Tibial nerve (tissue), 4 donors: Measurements from ENCODE around the gene UBXN10.

Experiments
- EP300 ChIP-seq, 2 donors: sonication (generic); formaldehyde crosslinking; IDR thresholded peaks; one replicate each; pipeline ENCODE4 v1.6.1; 2017; ENCODE audit warnings: antibody characterized with exemption in 2 of 2, mild to moderate bottlenecking in 1 of 2
- POLR2A ChIP-seq, 2 donors: fragments of 450-650 bp; IDR thresholded peaks; one replicate each; pipeline ENCODE4 v1.6.1; 2017; ENCODE audit warnings: antibody characterized with exemption in 2 of 2, mild to moderate bottlenecking in 2 of 2, moderate library complexity in 2 of 2
- TF ChIP-seq, protein P1 (sequence below), 5 experiments: fragments of 200-600 bp in 3 of 5; fragments of 450-650 bp in 2 of 5; sonication (generic) in 3 of 5; IDR thresholded peaks; one replicate each; pipeline ENCODE4 v1.5.1; 2016 to 2019; ENCODE audit warnings: antibody characterized with exemption in 5 of 5, mild to moderate bottlenecking in 3 of 5, moderate library complexity in 2 of 5

DNA sequence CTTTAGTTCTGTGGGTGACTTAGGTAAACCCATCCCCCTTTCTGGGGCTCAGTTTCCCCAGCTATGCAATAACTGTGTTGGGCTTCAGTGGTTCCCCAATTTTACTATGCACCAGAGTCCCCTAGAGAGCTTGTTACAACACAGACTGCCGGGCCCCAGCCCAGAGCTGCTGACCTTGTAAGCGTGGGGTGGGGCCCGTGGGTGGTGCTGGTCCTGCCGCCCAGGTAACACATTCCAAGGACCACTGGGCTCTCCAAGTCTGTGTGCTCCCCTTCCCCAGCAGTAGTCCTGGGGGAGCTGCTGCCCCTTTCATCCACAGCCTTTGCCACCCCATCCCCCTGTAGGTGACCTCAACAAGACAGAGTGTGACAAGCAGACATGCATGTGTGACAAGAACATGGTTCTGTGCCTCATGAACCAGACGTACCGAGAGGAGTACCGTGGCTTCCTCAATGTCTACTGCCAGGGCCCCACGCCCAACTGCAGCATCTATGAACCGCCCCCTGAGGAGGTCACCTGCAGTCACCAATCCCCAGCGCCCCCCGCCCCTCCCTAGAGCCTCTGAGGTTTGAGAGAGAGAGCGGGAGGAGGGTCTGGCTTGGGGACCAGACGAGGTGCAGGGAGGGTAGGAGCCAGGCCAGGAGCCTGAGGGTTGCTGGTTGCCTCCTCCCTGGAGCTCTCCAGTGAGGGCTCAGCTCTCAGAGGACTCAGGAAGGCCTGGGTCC lies 37.9 kb upstream of the UBXN10 start:
- TF ChIP-seq, protein P1, sequence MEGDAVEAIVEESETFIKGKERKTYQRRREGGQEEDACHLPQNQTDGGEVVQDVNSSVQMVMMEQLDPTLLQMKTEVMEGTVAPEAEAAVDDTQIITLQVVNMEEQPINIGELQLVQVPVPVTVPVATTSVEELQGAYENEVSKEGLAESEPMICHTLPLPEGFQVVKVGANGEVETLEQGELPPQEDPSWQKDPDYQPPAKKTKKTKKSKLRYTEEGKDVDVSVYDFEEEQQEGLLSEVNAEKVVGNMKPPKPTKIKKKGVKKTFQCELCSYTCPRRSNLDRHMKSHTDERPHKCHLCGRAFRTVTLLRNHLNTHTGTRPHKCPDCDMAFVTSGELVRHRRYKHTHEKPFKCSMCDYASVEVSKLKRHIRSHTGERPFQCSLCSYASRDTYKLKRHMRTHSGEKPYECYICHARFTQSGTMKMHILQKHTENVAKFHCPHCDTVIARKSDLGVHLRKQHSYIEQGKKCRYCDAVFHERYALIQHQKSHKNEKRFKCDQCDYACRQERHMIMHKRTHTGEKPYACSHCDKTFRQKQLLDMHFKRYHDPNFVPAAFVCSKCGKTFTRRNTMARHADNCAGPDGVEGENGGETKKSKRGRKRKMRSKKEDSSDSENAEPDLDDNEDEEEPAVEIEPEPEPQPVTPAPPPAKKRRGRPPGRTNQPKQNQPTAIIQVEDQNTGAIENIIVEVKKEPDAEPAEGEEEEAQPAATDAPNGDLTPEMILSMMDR (IDR thresholded peaks at IDR 0.05), result no peak
- TF ChIP-seq POLR2A (IDR thresholded peaks at IDR 0.05) (no peak), EP300 (IDR thresholded peaks at IDR 0.05) (no peak)
